OCI-LY7 (cell line): ENCODE results near the gene MPDZ.

ENCODE experiments used
- EZH2phosphoT487 ChIP-seq: fragments of 200-600 bp; sonication (generic); IDR thresholded peaks from 2 replicates; pipeline ENCODE4 v1.6.1; 2018; ENCODE audit warnings: low read depth, borderline replicate concordance, mild to moderate bottlenecking, mixed run types, antibody characterized with exemption, low read length, moderate library complexity, mixed read lengths
- TF ChIP-seq, protein P1 (sequence below): fragments of 200-600 bp; sonication (generic); conservative IDR thresholded peaks from 2 replicates; pipeline ENCODE4 v1.5.1; 2014; ENCODE audit warnings: mild to moderate bottlenecking, antibody characterized with exemption, low read length, moderate library complexity, mixed read lengths

DNA sequence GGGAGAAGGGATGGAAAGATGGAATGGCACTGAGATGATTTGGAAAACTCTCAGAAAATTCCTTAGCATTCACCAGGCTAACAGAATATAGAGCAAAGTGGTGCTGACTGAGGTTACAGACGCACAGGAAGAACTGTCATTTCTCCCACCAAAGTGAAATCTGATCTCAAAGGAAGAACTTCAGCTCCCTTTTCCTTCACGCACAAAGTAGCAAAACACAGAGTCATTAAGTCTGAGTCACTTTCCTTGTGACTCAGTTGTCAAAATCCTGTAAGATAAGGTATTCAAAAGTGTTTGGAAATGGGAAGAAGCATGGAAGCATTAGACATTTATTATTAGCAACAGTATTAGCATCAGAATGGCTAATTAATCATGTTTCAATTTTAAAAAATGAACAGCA is 11.7 kb downstream of the MPDZ start:
- TF ChIP-seq, protein P1, sequence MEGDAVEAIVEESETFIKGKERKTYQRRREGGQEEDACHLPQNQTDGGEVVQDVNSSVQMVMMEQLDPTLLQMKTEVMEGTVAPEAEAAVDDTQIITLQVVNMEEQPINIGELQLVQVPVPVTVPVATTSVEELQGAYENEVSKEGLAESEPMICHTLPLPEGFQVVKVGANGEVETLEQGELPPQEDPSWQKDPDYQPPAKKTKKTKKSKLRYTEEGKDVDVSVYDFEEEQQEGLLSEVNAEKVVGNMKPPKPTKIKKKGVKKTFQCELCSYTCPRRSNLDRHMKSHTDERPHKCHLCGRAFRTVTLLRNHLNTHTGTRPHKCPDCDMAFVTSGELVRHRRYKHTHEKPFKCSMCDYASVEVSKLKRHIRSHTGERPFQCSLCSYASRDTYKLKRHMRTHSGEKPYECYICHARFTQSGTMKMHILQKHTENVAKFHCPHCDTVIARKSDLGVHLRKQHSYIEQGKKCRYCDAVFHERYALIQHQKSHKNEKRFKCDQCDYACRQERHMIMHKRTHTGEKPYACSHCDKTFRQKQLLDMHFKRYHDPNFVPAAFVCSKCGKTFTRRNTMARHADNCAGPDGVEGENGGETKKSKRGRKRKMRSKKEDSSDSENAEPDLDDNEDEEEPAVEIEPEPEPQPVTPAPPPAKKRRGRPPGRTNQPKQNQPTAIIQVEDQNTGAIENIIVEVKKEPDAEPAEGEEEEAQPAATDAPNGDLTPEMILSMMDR, result no peak
- TF ChIP-seq EZH2phosphoT487, result no peak
